ENCODE data around the gene CORO7.

The CORO7 gene

DNA sequence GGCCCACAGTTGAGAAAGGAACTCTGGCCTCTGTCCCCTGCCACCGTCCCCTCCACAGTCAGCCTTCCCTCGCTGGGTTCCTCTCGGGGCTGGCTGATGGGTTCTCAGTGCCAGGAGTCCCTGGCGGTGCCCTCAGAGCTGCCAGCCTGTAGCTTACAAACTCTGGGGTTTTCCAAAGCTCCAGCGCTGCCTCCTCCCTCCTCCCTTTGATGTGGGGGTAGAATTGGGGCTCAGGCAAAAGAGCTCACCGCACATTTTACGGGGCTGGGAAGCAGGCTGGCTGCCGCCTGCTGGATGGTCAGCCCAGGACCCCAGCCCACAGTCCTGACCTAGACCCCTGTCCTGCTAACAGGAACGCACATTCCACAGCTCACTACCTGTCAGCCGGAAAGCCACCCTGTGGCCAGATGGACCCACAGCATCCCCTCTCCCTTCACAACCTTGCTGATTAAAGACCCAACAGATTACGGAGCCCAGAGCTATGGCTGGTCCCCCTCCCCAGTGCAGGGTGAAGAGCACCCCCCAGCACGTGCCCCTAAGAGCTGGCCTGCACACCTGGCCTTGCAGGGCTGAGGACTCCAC, 38.7 kb downstream of the CORO7 start:
- TF ChIP-seq CTCF (IDR thresholded peaks at IDR 0.05; ENCODE audit: low read depth, low read length) = peak; percentile 62
- Histone ChIP-seq H3K9me3 (ENCODE audit: severe bottlenecking) (no peaks in the 10 kb centered on the region), H3K4me3 (ENCODE audit: low read depth, low read length) (no peak overlapping the region), H3K36me3 (no peaks in the 10 kb centered on the region), H3K27ac (no peak overlapping the region), H3K27me3 (ENCODE audit: insufficient read depth, low read depth, severe bottlenecking) (no peaks in the 10 kb centered on the region)
- peak; percentile 30 for DNase-seq

DNA sequence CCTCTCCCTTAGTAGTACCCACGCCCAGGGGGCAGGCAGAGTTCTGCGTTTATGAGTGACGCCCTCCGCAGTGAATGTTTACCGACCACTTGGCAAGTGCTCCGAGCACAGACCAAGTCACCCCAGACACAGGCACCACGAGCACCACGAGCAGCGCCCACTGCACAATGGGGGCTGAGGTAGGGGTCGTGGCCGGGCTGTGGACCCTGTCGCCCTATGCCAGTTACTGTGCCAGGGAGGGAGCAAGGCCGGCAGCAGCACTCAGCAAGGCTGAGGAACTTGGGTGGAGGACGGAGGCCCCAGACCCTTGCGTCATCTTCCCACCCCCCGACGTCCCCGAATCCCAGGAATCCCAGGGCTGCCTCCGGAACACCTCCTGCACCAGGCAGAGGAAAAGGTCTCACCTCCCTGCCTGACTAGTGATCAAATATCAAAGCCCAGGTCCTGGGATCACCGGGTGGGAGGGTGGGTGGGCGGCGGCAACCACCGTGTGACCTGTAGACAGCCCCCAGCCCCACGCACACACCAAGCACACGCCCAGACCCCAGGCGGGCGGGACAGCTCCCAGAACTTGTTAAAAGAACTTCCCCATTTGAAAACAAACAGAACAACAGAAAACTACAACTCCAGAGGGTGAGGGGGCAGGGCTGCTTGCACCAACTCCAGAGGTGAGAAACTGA, 39.4 kb downstream of the CORO7 start:
- Histone ChIP-seq H3K27me3 (ENCODE audit: insufficient read depth, low read depth, severe bottlenecking) (no peaks in the 10 kb centered on the region), H3K36me3 (no peaks in the 10 kb centered on the region), H3K9me3 (ENCODE audit: severe bottlenecking) (no peaks in the 10 kb centered on the region), H3K27ac (no peak overlapping the region), H3K4me3 (ENCODE audit: low read depth, low read length) (no peak overlapping the region)
- no peak for DNase-seq
- TF ChIP-seq CTCF (IDR thresholded peaks at IDR 0.05; ENCODE audit: low read depth, low read length) = no peak

DNA sequence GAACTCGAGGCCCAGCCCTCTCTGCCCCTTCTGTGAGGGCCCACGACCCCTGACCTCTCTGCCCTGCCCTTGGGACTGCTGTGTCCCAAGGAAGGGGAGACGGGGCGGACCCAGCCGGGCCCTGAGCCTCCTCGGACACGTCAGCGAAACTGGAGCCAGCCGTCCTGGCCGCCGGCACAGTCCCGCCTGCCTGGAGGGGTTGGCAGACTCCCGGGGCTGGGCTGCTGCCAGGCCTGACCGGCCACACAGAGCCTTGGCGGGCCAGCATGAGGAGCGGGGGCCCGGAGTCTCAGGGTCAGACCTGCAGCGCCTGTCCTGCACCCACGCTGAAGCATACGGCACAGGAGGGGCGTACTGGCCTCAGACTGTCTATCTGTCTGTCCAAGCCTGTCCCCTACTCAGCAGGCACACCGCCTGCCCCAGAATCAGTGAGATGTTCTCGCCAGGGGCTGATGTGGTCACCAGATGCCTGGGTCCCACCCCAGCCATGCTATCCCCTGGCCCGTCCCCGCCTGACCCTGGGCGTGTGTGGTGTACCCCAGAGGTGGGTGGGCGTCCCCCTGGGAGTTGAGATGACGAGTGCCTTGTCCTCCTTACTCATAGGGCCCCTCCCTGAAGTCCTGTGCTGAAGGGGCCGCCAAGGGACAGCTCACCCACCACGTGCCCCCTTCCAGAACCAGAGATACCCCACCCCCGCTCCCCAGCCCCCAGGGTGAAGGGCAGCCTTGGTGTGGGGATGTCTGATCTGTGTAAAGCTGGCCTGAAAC, 40.1 kb downstream of the CORO7 start:
- Histone ChIP-seq H3K27me3 (ENCODE audit: insufficient read depth, low read depth, severe bottlenecking) (no peaks in the 10 kb centered on the region), H3K27ac (no peak overlapping the region), H3K4me3 (ENCODE audit: low read depth, low read length) (no peak overlapping the region), H3K36me3 (no peaks in the 10 kb centered on the region), H3K9me3 (ENCODE audit: severe bottlenecking) (no peaks in the 10 kb centered on the region)
- DNase-seq = no peak
- TF ChIP-seq CTCF (IDR thresholded peaks at IDR 0.05; ENCODE audit: low read depth, low read length) = no peak

- Histone ChIP-seq H3K27ac (no peak overlapping the region), H3K9me3 (ENCODE audit: severe bottlenecking) (no peaks in the 10 kb centered on the region), H3K27me3 (ENCODE audit: insufficient read depth, low read depth, severe bottlenecking) (no peaks in the 10 kb centered on the region), H3K4me3 (ENCODE audit: low read depth, low read length) (no peak overlapping the region), H3K36me3 (no peaks in the 10 kb centered on the region)
- DNase-seq = no peak
- no peak for TF ChIP-seq CTCF (IDR thresholded peaks at IDR 0.05; ENCODE audit: low read depth, low read length)
Observed at GRCh38 chr16:4375717-4376116, 40.7 kb downstream of the CORO7 start.

DNA sequence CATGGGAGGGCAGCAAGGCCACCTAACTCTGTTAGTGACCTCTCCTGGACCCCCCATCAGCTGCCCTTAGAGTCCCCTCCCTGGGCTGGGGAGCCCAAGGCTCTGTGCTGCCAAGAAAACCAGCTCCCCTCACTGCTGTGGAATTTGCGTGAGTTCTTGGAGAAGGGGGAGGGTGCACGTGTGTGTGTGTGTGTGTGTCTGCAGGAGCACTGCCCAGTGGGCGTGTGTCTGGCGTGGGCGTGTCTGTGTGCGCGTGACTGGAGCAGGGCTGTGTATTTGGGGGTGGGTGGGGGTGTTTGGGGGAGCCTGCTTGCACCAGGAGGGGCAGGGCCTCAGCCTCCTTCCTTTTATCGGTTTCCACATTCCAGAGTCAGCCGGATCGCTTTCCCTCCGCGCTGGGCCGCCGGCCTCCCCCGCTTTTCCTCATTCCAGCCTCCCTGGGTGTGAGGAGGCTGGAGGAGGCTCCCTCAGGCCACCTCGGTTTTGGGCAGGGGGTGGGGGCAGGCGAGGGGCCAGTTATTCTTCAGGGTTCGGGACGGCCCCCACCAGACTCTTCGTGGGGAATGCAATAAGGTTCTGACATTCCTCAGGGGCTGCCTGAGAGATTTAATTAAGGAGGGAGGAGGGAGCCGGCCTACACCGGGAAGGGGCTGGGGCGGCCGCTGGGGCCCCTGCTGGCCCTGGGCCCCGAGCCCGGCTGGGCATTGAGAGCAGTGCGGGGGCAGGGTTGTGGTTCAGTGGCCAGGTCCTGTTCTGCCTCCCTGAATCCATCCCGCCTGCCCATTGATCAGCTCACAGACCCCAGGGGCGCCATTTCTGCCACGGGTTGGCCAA, 42.3 kb downstream of the CORO7 start:
- Histone ChIP-seq H3K4me3 (ENCODE audit: low read depth, low read length) (no peak overlapping the region), H3K27ac (no peak overlapping the region)

More for the DNA sequence above, 42.3 kb downstream of the CORO7 start:
- no peaks in the 10 kb centered on the region for H3K9me3 ChIP-seq (ENCODE audit: severe bottlenecking)
- no peaks in the 10 kb centered on the region for H3K36me3 ChIP-seq
- no peaks in the 10 kb centered on the region for H3K27me3 ChIP-seq (ENCODE audit: insufficient read depth, low read depth, severe bottlenecking)
- TF ChIP-seq CTCF (IDR thresholded peaks at IDR 0.05; ENCODE audit: low read depth, low read length) = no peak
- no peak for DNase-seq
